GM23338 (cell line): Measurements from ENCODE around the gene ATG16L2. TPM values are rescaled to one million over a fixed set of nuclear protein-coding genes. Genes with fewer than 3 reads are reported as not detected.

Experiments used
- ATAC-seq: fragments of 200-7000 bp; cut with Tn5 transposase; 3 replicates; pipeline ENCODE4 v1.9.1; 2020
- DNase-seq: peaks from one replicate; pipeline ENCODE4 v3.0.0-alpha.2; 2015; ENCODE audit warnings: low spot score
- H2AFZ ChIP-seq: fragments of 200-600 bp; sonication (generic); 2 replicates; pipeline ENCODE4 v1.8.0; 2016; ENCODE audit warnings: antibody characterized with exemption, mild to moderate bottlenecking, moderate library complexity
- H3F3A ChIP-seq: fragments of 200-600 bp; sonication (generic); replicated peaks from 2 replicates; pipeline ENCODE4 v1.8.0; 2017; ENCODE audit warnings: antibody characterized with exemption, mixed run types, low read depth
- H3K27ac ChIP-seq: fragments of 200-600 bp; sonication (generic); 2 replicates; pipeline ENCODE4 v1.6.1; 2016; ENCODE audit warnings: low read depth
- H3K27me3 ChIP-seq: fragments of 200-600 bp; sonication (generic); 2 replicates; pipeline ENCODE4 v1.8.0; 2016; ENCODE audit warnings: mild to moderate bottlenecking, mixed run types, moderate library complexity; ENCODE audit not compliant: insufficient read depth
- H3K36me3 ChIP-seq: fragments of 200-600 bp; sonication (generic); 2 replicates; pipeline ENCODE4 v1.8.0; 2016; ENCODE audit warnings: mild to moderate bottlenecking; ENCODE audit not compliant: insufficient read depth
- H3K4me1 ChIP-seq: fragments of 200-600 bp; sonication (generic); 2 replicates; pipeline ENCODE4 v1.8.0; 2016; ENCODE audit warnings: mild to moderate bottlenecking, moderate library complexity; ENCODE audit not compliant: insufficient read depth
- H3K4me2 ChIP-seq: fragments of 200-600 bp; sonication (generic); 2 replicates; pipeline ENCODE4 v1.7.1; 2017; ENCODE audit warnings: mixed run types
- H3K4me3 ChIP-seq: fragments of 200-600 bp; sonication (generic); 2 replicates; pipeline ENCODE4 v1.6.1; 2016; ENCODE audit warnings: mixed run types
- H3K79me2 ChIP-seq: fragments of 200-600 bp; sonication (generic); replicated peaks from 2 replicates; pipeline ENCODE4 v1.8.0; 2017; ENCODE audit warnings: mild to moderate bottlenecking; ENCODE audit not compliant: insufficient read depth
- H3K9me2 ChIP-seq: fragments of 200-600 bp; sonication (generic); 2 replicates; pipeline ENCODE4 v1.8.0; 2017; ENCODE audit not compliant: insufficient read depth
- H4K20me1 ChIP-seq: fragments of 200-600 bp; sonication (generic); replicated peaks from 2 replicates; pipeline ENCODE4 v1.8.0; 2017; ENCODE audit warnings: mild to moderate bottlenecking; ENCODE audit not compliant: insufficient read depth
- H3K27ac Mint-ChIP-seq: 2 replicates; pipeline ENCODE4 v1.8.0; 2020; ENCODE audit warnings: inconsistent platforms, mild to moderate bottlenecking, moderate library complexity, mixed read lengths
- H3K27me3 Mint-ChIP-seq: 3 replicates; pipeline ENCODE4 v1.8.0; 2022; ENCODE audit warnings: low read depth, mild to moderate bottlenecking, moderate library complexity, mixed read lengths, inconsistent platforms; ENCODE audit not compliant: insufficient read depth, poor library complexity
- H3K36me3 Mint-ChIP-seq: 3 replicates; pipeline ENCODE4 v1.8.0; 2021; ENCODE audit warnings: low read depth, mild to moderate bottlenecking, inconsistent platforms, moderate library complexity, mixed read lengths
- H3K4me1 Mint-ChIP-seq: 3 replicates; pipeline ENCODE4 v1.8.0; 2020; ENCODE audit warnings: mild to moderate bottlenecking, inconsistent platforms, mixed read lengths
- H3K4me3 Mint-ChIP-seq: 3 replicates; pipeline ENCODE4 v1.8.0; 2021; ENCODE audit warnings: moderate library complexity, mild to moderate bottlenecking, inconsistent platforms, mixed read lengths
- H3K9me3 Mint-ChIP-seq: 3 replicates; pipeline ENCODE4 v1.8.0; 2020; ENCODE audit warnings: moderate library complexity, mild to moderate bottlenecking, inconsistent platforms, mixed read lengths
- CREB1 ChIP-seq: fragments of 250-450 bp; sonication (Bioruptor Pico); IDR thresholded peaks from 2 replicates; pipeline ENCODE4 v1.5.0; 2020; ENCODE audit warnings: low read depth, mild to moderate bottlenecking, moderate library complexity
- ETS1 ChIP-seq: IDR thresholded peaks from 2 replicates; pipeline ENCODE4 v1.6.1; 2016; ENCODE audit warnings: antibody characterized with exemption
- EZH2phosphoT487 ChIP-seq: fragments of 200-600 bp; sonication (generic); IDR thresholded peaks from one replicate; pipeline ENCODE4 v1.8.1; 2018; ENCODE audit warnings: antibody characterized with exemption; ENCODE audit not compliant: unreplicated experiment
- JUNB ChIP-seq: IDR thresholded peaks from one replicate; pipeline ENCODE4 v1.6.1; 2016; ENCODE audit warnings: antibody characterized with exemption; ENCODE audit not compliant: unreplicated experiment
- NANOG ChIP-seq: IDR thresholded peaks from 2 replicates; pipeline ENCODE4 v1.6.1; 2016; ENCODE audit warnings: antibody characterized with exemption, borderline replicate concordance
- POLR2AphosphoS5 ChIP-seq: IDR thresholded peaks from 2 replicates; pipeline ENCODE4 v1.6.1; 2016; ENCODE audit warnings: antibody characterized with exemption, low read depth
- STAT1 ChIP-seq: IDR thresholded peaks from one replicate; pipeline ENCODE4 v1.6.1; 2016; ENCODE audit warnings: antibody characterized with exemption; ENCODE audit not compliant: unreplicated experiment
- ZNF114 ChIP-seq: fragments of 250-450 bp; sonication (Bioruptor Pico); IDR thresholded peaks from 2 replicates; pipeline ENCODE4 v1.5.0; 2020; ENCODE audit warnings: mild to moderate bottlenecking, moderate library complexity
- ZNF331 ChIP-seq: fragments of 250-450 bp; sonication (Bioruptor Pico); IDR thresholded peaks from 2 replicates; pipeline ENCODE4 v1.5.0; 2020; ENCODE audit warnings: low read depth, mild to moderate bottlenecking, moderate library complexity
- ZNF462 ChIP-seq: fragments of 250-450 bp; sonication (Bioruptor Pico); IDR thresholded peaks from 2 replicates; pipeline ENCODE4 v1.5.0; 2020; ENCODE audit warnings: mild to moderate bottlenecking, moderate library complexity
- polyA plus RNA-seq: library from polyadenylated mRNA; unstranded; fragments of >200 nt; fragmentation: Nextera tagmentation; extraction: Ambion mirVana; gene quantifications from 2 replicates; pipeline ENCODE4 v1.2.1, GENCODE V29; 2016
- total RNA-seq: library from RNA; depleted of rRNA; stranded (reverse); fragments of >200 nt; shearing (Covaris generic); gene quantifications from 2 replicates; pipeline ENCODE4 v1.2.3, GENCODE V29; 2014
- TF ChIP-seq, protein P1 (sequence below): IDR thresholded peaks from one replicate; pipeline ENCODE4 v1.6.1; 2018; ENCODE audit warnings: antibody characterized with exemption; ENCODE audit not compliant: unreplicated experiment

The ATG16L2 gene
- total and polyA plus RNA-seq, 2 experiments from 2014 or later = 9.6 to 24.6 TPM

- 0 out of 2 replicates have a peak, but pooled peaks cover 4% of the 10 kb centered on the region for H3K4me1 ChIP-seq
- H3K36me3 ChIP-seq = no peaks in the 10 kb centered on the region
- H3K27ac ChIP-seq = no peak overlapping the region
- H3K27me3 ChIP-seq = no peaks in the 10 kb centered on the region
- H3K27ac Mint-ChIP-seq = no peak overlapping the region
- no peaks in the 10 kb centered on the region; the same call in 2 of the 3 replicates for H3K4me1 Mint-ChIP-seq
- no peak overlapping the region for H2AFZ ChIP-seq
- no peaks in the 10 kb centered on the region for H4K20me1 ChIP-seq
- no peaks in the 10 kb centered on the region for H3K9me2 ChIP-seq
- H3K4me3 Mint-ChIP-seq = no peak overlapping the region
- H3K4me2 ChIP-seq = no peak overlapping the region
- H3K4me3 ChIP-seq = no peak overlapping the region
- DNase-seq = no peak
- H3K36me3 Mint-ChIP-seq = no peaks in the 10 kb centered on the region
- H3K9me3 Mint-ChIP-seq = no peaks in the 10 kb centered on the region
- no peak for ATAC-seq
- no peaks in the 10 kb centered on the region for H3F3A ChIP-seq
- H3K79me2 ChIP-seq = no peaks in the 10 kb centered on the region
- TF ChIP-seq EZH2phosphoT487 (no peak), STAT1 (no peak), ZNF462 (CRISPR knock-in tag) (no peak), ETS1 (no peak), ZNF114 (CRISPR knock-in tag) (no peak), NANOG (no peak), ZNF331 (CRISPR knock-in tag) (no peak), CREB1 (CRISPR knock-in tag) (no peak), POLR2AphosphoS5 (no peak), JUNB (no peak)
- TF ChIP-seq, protein P1, sequence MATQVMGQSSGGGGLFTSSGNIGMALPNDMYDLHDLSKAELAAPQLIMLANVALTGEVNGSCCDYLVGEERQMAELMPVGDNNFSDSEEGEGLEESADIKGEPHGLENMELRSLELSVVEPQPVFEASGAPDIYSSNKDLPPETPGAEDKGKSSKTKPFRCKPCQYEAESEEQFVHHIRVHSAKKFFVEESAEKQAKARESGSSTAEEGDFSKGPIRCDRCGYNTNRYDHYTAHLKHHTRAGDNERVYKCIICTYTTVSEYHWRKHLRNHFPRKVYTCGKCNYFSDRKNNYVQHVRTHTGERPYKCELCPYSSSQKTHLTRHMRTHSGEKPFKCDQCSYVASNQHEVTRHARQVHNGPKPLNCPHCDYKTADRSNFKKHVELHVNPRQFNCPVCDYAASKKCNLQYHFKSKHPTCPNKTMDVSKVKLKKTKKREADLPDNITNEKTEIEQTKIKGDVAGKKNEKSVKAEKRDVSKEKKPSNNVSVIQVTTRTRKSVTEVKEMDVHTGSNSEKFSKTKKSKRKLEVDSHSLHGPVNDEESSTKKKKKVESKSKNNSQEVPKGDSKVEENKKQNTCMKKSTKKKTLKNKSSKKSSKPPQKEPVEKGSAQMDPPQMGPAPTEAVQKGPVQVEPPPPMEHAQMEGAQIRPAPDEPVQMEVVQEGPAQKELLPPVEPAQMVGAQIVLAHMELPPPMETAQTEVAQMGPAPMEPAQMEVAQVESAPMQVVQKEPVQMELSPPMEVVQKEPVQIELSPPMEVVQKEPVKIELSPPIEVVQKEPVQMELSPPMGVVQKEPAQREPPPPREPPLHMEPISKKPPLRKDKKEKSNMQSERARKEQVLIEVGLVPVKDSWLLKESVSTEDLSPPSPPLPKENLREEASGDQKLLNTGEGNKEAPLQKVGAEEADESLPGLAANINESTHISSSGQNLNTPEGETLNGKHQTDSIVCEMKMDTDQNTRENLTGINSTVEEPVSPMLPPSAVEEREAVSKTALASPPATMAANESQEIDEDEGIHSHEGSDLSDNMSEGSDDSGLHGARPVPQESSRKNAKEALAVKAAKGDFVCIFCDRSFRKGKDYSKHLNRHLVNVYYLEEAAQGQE = no peak
- H3K27me3 Mint-ChIP-seq = no peaks in the 10 kb centered on the region
Measured at GRCh38 chr11:72867970-72868369, 53.8 kb downstream of the ATG16L2 start.
